SU-DHL-6 (cell line): ENCODE data around the gene LRP1-AS.

Experiments used
- EZH2phosphoT487 ChIP-seq: fragments of 200-600 bp; sonication (generic), shearing (Covaris generic); conservative IDR thresholded peaks from 2 replicates; pipeline ENCODE4 v1.6.1; 2018; ENCODE audit warnings: mild to moderate bottlenecking, antibody characterized with exemption, low read length, moderate library complexity, mixed read lengths
- TF ChIP-seq, protein P1 (sequence below): fragments of 200-600 bp; sonication (generic); IDR thresholded peaks from one replicate; pipeline ENCODE4 v1.5.1; 2017; ENCODE audit warnings: antibody characterized with exemption, mild to moderate bottlenecking, low read length, moderate library complexity; ENCODE audit not compliant: insufficient read depth, poor library complexity, severe bottlenecking

DNA sequence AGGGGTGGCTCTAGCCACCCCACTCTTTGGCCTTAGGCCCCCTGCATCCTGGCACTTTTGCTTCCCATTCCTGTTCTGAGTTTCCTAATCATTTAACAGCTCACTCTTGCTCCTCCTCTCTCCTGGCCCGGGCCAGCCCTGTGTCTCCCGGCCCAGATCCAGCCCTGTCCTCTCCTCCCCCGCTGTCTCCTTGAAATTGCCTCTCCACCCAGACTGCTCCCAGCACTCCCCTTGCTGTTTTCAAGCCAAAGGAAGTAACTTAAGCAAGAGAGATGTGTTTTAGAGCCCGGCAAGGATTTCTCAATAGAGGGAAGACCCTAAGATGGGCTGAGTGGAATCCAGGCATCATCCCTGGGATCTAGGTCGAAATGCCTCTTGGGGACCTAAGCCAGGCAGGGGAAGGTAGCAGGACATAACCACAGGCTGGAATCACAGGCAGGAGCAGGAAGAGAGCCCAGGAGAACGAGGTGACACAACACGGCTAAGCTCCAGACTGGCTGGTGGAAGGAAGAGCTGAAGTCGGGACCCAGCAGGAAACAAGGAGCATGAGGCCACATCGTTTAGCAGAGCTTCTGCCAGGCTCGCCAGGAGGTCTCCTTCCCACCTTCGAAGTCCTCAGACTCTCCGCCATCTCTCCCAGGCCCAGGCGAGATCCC is 2.0 kb upstream of the LRP1-AS start:
- TF ChIP-seq, protein P1, sequence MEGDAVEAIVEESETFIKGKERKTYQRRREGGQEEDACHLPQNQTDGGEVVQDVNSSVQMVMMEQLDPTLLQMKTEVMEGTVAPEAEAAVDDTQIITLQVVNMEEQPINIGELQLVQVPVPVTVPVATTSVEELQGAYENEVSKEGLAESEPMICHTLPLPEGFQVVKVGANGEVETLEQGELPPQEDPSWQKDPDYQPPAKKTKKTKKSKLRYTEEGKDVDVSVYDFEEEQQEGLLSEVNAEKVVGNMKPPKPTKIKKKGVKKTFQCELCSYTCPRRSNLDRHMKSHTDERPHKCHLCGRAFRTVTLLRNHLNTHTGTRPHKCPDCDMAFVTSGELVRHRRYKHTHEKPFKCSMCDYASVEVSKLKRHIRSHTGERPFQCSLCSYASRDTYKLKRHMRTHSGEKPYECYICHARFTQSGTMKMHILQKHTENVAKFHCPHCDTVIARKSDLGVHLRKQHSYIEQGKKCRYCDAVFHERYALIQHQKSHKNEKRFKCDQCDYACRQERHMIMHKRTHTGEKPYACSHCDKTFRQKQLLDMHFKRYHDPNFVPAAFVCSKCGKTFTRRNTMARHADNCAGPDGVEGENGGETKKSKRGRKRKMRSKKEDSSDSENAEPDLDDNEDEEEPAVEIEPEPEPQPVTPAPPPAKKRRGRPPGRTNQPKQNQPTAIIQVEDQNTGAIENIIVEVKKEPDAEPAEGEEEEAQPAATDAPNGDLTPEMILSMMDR, result no peak
- TF ChIP-seq EZH2phosphoT487, result no peak
